GM21381 (cell line): ENCODE results near the gene ELL2.
A peak's percentile ranks its signal among the peaks of the same experiment; 100 is the strongest.
"Not testable (repeated sequence)": the region's sequence is repeated elsewhere in the genome, so short reads cannot be mapped to it uniquely, and the experiment has no call there.

Experiments
- ATAC-seq: cut with Tn5 transposase; IDR thresholded peaks from one replicate; pipeline ENCODE4 v1.9.1; 2021; ENCODE audit warnings: mild to moderate bottlenecking, moderate library complexity; ENCODE audit not compliant: unreplicated experiment

Gene ELL2

GRCh38 chr5:95931079-95931833 lies 30.4 kb downstream of the ELL2 start:
- no peak for ATAC-seq

- no peak for ATAC-seq
These were observed 31.3 kb downstream of the ELL2 start for GRCh38 chr5:95930141-95930930.

- no peak for ATAC-seq
These were observed 32.9 kb downstream of the ELL2 start for GRCh38 chr5:95928724-95929253.

GRCh38 chr5:95927927-95928723 lies 33.5 kb downstream of the ELL2 start:
- ATAC-seq = peak; percentile 45

- ATAC-seq = not testable (repeated sequence)
These were observed 34.4 kb downstream of the ELL2 start for GRCh38 chr5:95927300-95927699.

GRCh38 chr5:95925939-95926338 lies 35.7 kb downstream of the ELL2 start:
- peak; percentile 53 for ATAC-seq

- no peak for ATAC-seq
These were observed 36.3 kb downstream of the ELL2 start for GRCh38 chr5:95925378-95925744.

- ATAC-seq = no peak
These were observed 36.8 kb downstream of the ELL2 start for GRCh38 chr5:95924720-95925377.

- peak; percentile 40 for ATAC-seq
These were observed 37.6 kb downstream of the ELL2 start for GRCh38 chr5:95923918-95924544.

- no peak for ATAC-seq
These were observed 38.9 kb downstream of the ELL2 start for GRCh38 chr5:95922798-95923197.

GRCh38 chr5:95921501-95921900 lies 40.1 kb downstream of the ELL2 start:
- no peak for ATAC-seq

- ATAC-seq = no peak
These were observed 40.8 kb downstream of the ELL2 start for GRCh38 chr5:95920822-95921221.

GRCh38 chr5:95919658-95920057 lies 42.0 kb downstream of the ELL2 start:
- no peak for ATAC-seq

GRCh38 chr5:95918421-95919006 lies 43.1 kb downstream of the ELL2 start:
- ATAC-seq = no peak

- no peak for ATAC-seq
These were observed 44.4 kb downstream of the ELL2 start for GRCh38 chr5:95917207-95917606.

GRCh38 chr5:95916687-95917085 lies 45.0 kb downstream of the ELL2 start:
- no peak for ATAC-seq

- peak; percentile 84 for ATAC-seq
These were observed 45.5 kb downstream of the ELL2 start for GRCh38 chr5:95915999-95916686.

- no peak for ATAC-seq
These were observed 48.0 kb downstream of the ELL2 start for GRCh38 chr5:95913663-95914062.

GRCh38 chr5:95912029-95912428 lies 49.6 kb downstream of the ELL2 start:
- no peak for ATAC-seq
